Measurements from ENCODE around the gene MGLL. TPM values are rescaled to one million over a fixed set of nuclear protein-coding genes. Genes with fewer than 3 reads are reported as not detected.
"Not testable (repeated sequence)": the region's sequence is repeated elsewhere in the genome, so short reads cannot be mapped to it uniquely, and the experiment has no call there.

MGLL gene
- total and polyA plus RNA-seq, 12 donors, result 1.9 to 48.1 (median 33.3) TPM

DNA sequence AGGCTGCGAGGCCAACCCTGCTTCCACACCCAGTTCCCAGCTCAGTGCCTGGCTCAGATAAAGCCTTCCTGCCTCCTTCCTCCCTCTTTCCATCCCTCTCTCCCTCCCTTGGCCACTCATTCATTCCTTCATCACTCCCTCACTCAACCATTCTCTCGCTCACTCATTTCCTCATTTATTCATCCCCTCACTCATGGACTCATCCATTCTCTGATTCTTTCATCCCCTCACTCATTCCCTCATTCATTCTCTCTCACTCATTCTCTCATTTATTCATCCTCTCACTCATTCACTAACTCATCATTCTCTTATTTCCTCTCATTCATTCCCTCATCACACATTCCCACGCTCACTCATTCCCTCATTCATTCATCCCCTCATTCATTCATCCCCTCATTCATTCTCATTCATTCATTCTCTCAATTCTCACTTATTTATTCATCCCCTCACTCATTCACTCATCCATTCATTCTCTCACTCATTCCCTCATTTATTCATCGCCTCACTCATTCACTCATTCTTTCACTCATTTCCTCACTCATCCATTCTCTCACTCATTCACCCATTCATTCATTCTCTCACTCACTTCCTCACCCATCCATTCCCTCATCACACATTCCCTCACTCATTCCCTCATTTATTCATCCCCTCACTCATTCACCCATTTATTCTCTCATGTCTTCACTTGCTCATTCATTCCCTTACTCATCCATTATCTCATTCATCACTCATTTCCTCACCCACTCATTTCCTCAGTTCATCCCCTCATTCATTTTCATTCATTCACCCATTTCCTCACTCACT is 136.4 kb downstream of the MGLL start:
- Histone ChIP-seq H3K36me3 (replicated peaks in 1 of 2) (no peaks in the 10 kb centered on the region), H3K27ac (no peak overlapping the region), H3K4me1 (replicated peaks in 1 of 2) (no peaks in the 10 kb centered on the region), H3K4me3 (no peak overlapping the region), H3K27me3 (no peaks in the 10 kb centered on the region), H3K9me3 (replicated peaks in 1 of 3) (no peaks in the 10 kb centered on the region)
- WGBS, 4 donors, result 83 to 92% (median 85%) methylated on average over 4 of the region's 4 CpGs
- no peak for DNase-seq
- no peak for TF ChIP-seq POLR2A (IDR thresholded peaks at IDR 0.05)
- TF ChIP-seq CTCF (IDR thresholded peaks at IDR 0.05), result no peak
- intact Hi-C loops (cut with DNase I), result loop anchor here in 1 of 2 donors (10.0 kb wide), 1 partner anchor 129 kb away; no protein-coding TSS in a partner anchor

GRCh38 chr3:127684871-127685707 is 137.2 kb downstream of the MGLL start:
- Histone ChIP-seq H3K27ac (no peak overlapping the region), H3K9me3 (replicated peaks in 1 of 3) (no peaks in the 10 kb centered on the region), H3K4me1 (replicated peaks in 1 of 2) (no peaks in the 10 kb centered on the region), H3K4me3 (no peak overlapping the region), H3K36me3 (replicated peaks in 1 of 2) (peaks cover 0 to under 1% of the 10 kb centered on the region in 2 donors), H3K27me3 (no peaks in the 10 kb centered on the region)
- peak in 3 of 7 donors; percentile 1 to 48 (median 11) for DNase-seq
- intact Hi-C loops (cut with DNase I), result loop anchor here in 1 of 2 donors (10.0 kb wide), 1 partner anchor 130 kb away; no protein-coding TSS in a partner anchor
- 66 to 81% (median 77%) methylated on average over 7 to 22 of the region's 22 CpGs for WGBS, 4 donors
- TF ChIP-seq CTCF (IDR thresholded peaks at IDR 0.05) (no peak), POLR2A (IDR thresholded peaks at IDR 0.05) (no peak)

- TF ChIP-seq POLR2A (IDR thresholded peaks at IDR 0.05) (no peak), CTCF (IDR thresholded peaks at IDR 0.05) (no peak)
- Histone ChIP-seq H3K27ac (no peak overlapping the region), H3K4me1 (replicated peaks in 1 of 2) (no peaks in the 10 kb centered on the region), H3K9me3 (replicated peaks in 1 of 3) (no peaks in the 10 kb centered on the region), H3K27me3 (no peaks in the 10 kb centered on the region), H3K4me3 (no peak overlapping the region), H3K36me3 (replicated peaks in 1 of 2) (peaks cover 0 to 19% of the 10 kb centered on the region in 2 donors)
- intact Hi-C loops (cut with DNase I), result loop anchor here in 1 of 2 donors (10.0 kb wide), 1 partner anchor 132 kb away; no protein-coding TSS in a partner anchor
- WGBS, 4 donors, result 69 to 88% (median 78%) methylated on average over 4 to 8 of the region's 8 CpGs
- peak in 5 of 7 donors; percentile 11 to 49 (median 12) for DNase-seq
Observed at GRCh38 chr3:127682561-127682960, 139.8 kb downstream of the MGLL start.

DNA sequence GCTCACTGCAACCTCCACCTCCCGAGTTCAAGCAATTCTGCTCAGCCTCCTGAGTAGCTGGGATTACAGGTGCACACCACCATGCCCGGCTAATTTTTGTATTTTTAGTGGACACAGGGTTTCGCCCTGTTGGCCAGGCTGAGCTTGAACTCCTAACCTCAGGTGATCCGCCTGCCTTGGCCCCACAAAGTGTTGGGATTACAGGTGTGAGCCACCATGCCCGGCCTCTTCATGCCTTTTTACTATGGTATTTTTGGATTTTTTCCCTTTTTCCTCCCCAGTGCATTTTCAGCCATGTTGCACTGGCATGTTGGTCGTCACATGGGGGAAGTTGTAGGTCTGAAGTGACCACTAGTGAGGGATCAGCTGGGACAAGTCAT is 140.2 kb downstream of the MGLL start:
- peaks cover 0 to 23% of the 10 kb centered on the region in 2 donors for H3K36me3 ChIP-seq (replicated peaks in 1 of 2)
- intact Hi-C loops (cut with DNase I), result loop anchor here in 1 of 2 donors (10.0 kb wide), 1 partner anchor 133 kb away; no protein-coding TSS in a partner anchor
- not testable (repeated sequence) for H3K27me3 ChIP-seq; H3K4me1 ChIP-seq (replicated peaks in 1 of 2); H3K9me3 ChIP-seq (replicated peaks in 1 of 3); H3K27ac ChIP-seq; H3K4me3 ChIP-seq
- 95 to 98% (median 96%) methylated on average over 6 of the region's 6 CpGs for WGBS, 4 donors
- DNase-seq, result peak in 3 of 7 donors; percentile 5 to 43 (median 8)
